Coronary artery (tissue), 2 donors: Measurements from ENCODE around the gene CLPTM1L.

Experiments
- DNase-seq: peaks from one replicate; pipeline ENCODE4 v3.0.0-alpha.2; 2017; ENCODE audit warnings: low spot score
- H3K27ac ChIP-seq, 2 donors: fragments of 200-600 bp; sonication (generic); one replicate each; pipeline ENCODE4 v1.5.1; 2016 to 2019
- H3K4me3 ChIP-seq: fragments of 200-600 bp; sonication (generic); 2 replicates; pipeline ENCODE4 v1.5.1; 2016; ENCODE audit warnings: mild to moderate bottlenecking, moderate library complexity
- TF ChIP-seq, protein P1 (sequence below): fragments of 200-600 bp; sonication (generic); IDR thresholded peaks from one replicate; pipeline ENCODE4 v1.5.1; 2019; ENCODE audit warnings: antibody characterized with exemption

CLPTM1L gene

GRCh38 chr5:1318659-1319251, 26.1 kb downstream of the CLPTM1L start:
- Histone ChIP-seq H3K4me3 (no peak overlapping the region), H3K27ac (no peak overlapping the region)
- DNase-seq = peak; percentile 72

DNA sequence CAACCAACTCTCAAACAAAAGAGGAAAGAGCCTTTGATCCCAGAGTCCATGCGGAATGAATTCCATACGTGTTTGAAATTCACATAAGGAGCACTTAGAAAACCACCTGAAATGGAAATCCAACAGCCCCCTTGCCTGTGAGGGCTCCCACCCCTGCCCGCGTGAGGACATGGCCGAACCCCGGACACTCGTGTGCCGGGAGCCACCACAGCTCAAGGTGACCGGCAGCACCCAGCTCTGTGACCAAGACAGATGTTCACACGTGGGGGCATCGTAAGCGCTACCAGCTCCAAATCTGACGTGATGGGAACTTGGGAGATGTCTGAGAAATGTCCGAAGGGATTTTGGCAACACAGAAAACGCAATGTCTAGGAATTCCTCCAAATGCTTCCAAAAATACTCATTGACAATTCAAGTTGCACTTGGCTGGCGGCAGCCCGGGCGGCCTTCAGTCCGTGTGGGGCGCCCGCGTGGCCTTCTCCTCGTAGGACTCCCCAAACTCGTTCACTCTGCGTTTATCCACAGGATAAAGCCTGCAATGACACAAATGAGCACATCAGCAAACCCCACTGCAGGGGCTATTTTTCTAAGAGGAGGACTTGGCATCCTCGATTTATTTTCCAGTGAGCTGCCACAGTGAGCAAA, 26.9 kb downstream of the CLPTM1L start:
- TF ChIP-seq, protein P1, sequence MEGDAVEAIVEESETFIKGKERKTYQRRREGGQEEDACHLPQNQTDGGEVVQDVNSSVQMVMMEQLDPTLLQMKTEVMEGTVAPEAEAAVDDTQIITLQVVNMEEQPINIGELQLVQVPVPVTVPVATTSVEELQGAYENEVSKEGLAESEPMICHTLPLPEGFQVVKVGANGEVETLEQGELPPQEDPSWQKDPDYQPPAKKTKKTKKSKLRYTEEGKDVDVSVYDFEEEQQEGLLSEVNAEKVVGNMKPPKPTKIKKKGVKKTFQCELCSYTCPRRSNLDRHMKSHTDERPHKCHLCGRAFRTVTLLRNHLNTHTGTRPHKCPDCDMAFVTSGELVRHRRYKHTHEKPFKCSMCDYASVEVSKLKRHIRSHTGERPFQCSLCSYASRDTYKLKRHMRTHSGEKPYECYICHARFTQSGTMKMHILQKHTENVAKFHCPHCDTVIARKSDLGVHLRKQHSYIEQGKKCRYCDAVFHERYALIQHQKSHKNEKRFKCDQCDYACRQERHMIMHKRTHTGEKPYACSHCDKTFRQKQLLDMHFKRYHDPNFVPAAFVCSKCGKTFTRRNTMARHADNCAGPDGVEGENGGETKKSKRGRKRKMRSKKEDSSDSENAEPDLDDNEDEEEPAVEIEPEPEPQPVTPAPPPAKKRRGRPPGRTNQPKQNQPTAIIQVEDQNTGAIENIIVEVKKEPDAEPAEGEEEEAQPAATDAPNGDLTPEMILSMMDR = no peak
- no peak overlapping the region for H3K4me3 ChIP-seq
- peak; percentile 38 for DNase-seq
- no peak overlapping the region for H3K27ac ChIP-seq

More at GRCh38 chr5:1318659-1319251, 26.1 kb downstream of the CLPTM1L start:
- TF ChIP-seq, protein P1 = no peak

GRCh38 chr5:1316588-1317340, 28.1 kb downstream of the CLPTM1L start:
- TF ChIP-seq, protein P1 = no peak
- Histone ChIP-seq H3K27ac (no peak overlapping the region), H3K4me3 (no peak overlapping the region)
- peak; percentile 35 for DNase-seq

- Histone ChIP-seq H3K4me3 (no peak overlapping the region), H3K27ac (no peak overlapping the region)
- peak; percentile 43 for DNase-seq
- TF ChIP-seq, protein P1 = no peak
These were observed 29.0 kb downstream of the CLPTM1L start for GRCh38 chr5:1315709-1316587.

GRCh38 chr5:1315018-1315708, 29.7 kb downstream of the CLPTM1L start:
- TF ChIP-seq, protein P1 = no peak
- no peak overlapping the region for H3K27ac ChIP-seq
- H3K4me3 ChIP-seq = no peak overlapping the region
- peak; percentile 36 for DNase-seq

- TF ChIP-seq, protein P1 = no peak
- no peak for DNase-seq
- no peak overlapping the region for H3K4me3 ChIP-seq
- no peak overlapping the region for H3K27ac ChIP-seq
These were observed 30.3 kb downstream of the CLPTM1L start for GRCh38 chr5:1314564-1314982.
